Esophagus muscularis mucosa (tissue), 4 donors: Measurements from ENCODE around the gene BCAS3. TPM values are rescaled to one million over a fixed set of nuclear protein-coding genes. Genes with fewer than 3 reads are reported as not detected.

Experiments
- DNase-seq: peaks from one replicate; pipeline ENCODE4 v3.0.0-alpha.2; 2017; ENCODE audit errors: extremely low spot score
- H3K27ac ChIP-seq, 4 donors: fragments of 200-600 bp; sonication (generic); replicated peaks in 1 of 4; 1 replicate in 3 of 4; 2 replicates in 1 of 4; pipeline ENCODE4 v1.5.1; 2016 to 2019; ENCODE audit warnings: mild to moderate bottlenecking in 1 of 4
- H3K27me3 ChIP-seq, 4 donors: fragments of 200-600 bp; sonication (generic); one replicate each; pipeline versions ENCODE4 v1.5.1 to v1.6.0; 2016 to 2019
- H3K36me3 ChIP-seq, 4 donors: fragments of 200-600 bp; sonication (generic); one replicate each; pipeline ENCODE4 v1.5.1; 2016 to 2019
- H3K4me1 ChIP-seq, 4 donors: fragments of 200-600 bp; sonication (generic); one replicate each; pipeline ENCODE4 v1.5.1; 2016 to 2019
- H3K4me3 ChIP-seq, 4 donors: fragments of 200-600 bp; sonication (generic); 1 replicate in 2 of 4; 2 replicates in 2 of 4; pipeline ENCODE4 v1.5.1; 2016 to 2019; ENCODE audit warnings: mild to moderate bottlenecking in 4 of 4, moderate library complexity in 1 of 4
- H3K9me3 ChIP-seq, 4 donors: fragments of 200-600 bp; sonication (generic); 1 replicate in 3 of 4; 2 replicates in 1 of 4; pipeline ENCODE4 v1.5.1; 2016 to 2019
- CTCF ChIP-seq, 3 experiments: fragments of 200-600 bp in 2 of 3; fragments of 450-650 bp in 1 of 3; sonication (generic) in 2 of 3; IDR thresholded peaks; one replicate each; pipeline ENCODE4 v1.5.1; 2017 to 2019; ENCODE audit warnings: antibody characterized with exemption in 3 of 3, mild to moderate bottlenecking in 2 of 3, moderate library complexity in 1 of 3
- EP300 ChIP-seq: sonication (generic); formaldehyde crosslinking; IDR thresholded peaks from one replicate; pipeline ENCODE4 v1.6.1; 2017; ENCODE audit warnings: antibody characterized with exemption
- POLR2A ChIP-seq: fragments of 450-650 bp; IDR thresholded peaks from one replicate; pipeline ENCODE4 v1.6.1; 2017; ENCODE audit warnings: antibody characterized with exemption, moderate library complexity, mild to moderate bottlenecking, low read depth
- POLR2AphosphoS5 ChIP-seq, 2 donors: sonication (generic); formaldehyde crosslinking; IDR thresholded peaks; one replicate each; pipeline ENCODE4 v1.6.1; 2017; ENCODE audit warnings: antibody characterized with exemption in 2 of 2
- WGBS: methylation state at CpG from one replicate; pipeline ENCODE4 v1.1.5; 2018; 5-methylcytosine and 5-hydroxymethylcytosine counted together
- intact Hi-C: fragments of 100-400 bp; cut with DNase I; formaldehyde crosslinking; loops from one replicate; pipeline ENCODE4 v1.15.1; 2023
- total RNA-seq, 4 donors: library from RNA; depleted of rRNA; stranded (reverse); fragments of >200 nt; gene quantifications; one replicate each; pipeline versions ENCODE4 v1.1.0 to v1.2.1, GENCODE V29; 2016

BCAS3 gene
- total RNA-seq, 4 donors from 2014 or later, result 17.4 to 25.7 (median 19.5) TPM

GRCh38 chr17:61379457-61380216 lies 702.0 kb downstream of the BCAS3 start:
- no peaks in the 10 kb centered on the region for H3K9me3 ChIP-seq
- no peak for DNase-seq
- H3K4me1 ChIP-seq, result no peaks in the 10 kb centered on the region
- peaks cover 0 to 4% (median 0%) of the 10 kb centered on the region in 4 donors for H3K36me3 ChIP-seq
- intact Hi-C loops, result loop anchor here (10.0 kb wide), 1 partner anchor 235 kb away; no protein-coding TSS in a partner anchor
- H3K4me3 ChIP-seq, result no peak overlapping the region
- H3K27ac ChIP-seq, result no peak overlapping the region
- TF ChIP-seq POLR2AphosphoS5 (IDR thresholded peaks at IDR 0.05), result no peak
- TF ChIP-seq CTCF (IDR thresholded peaks at IDR 0.05), result no peak
- TF ChIP-seq POLR2A, result no peak
- TF ChIP-seq EP300, result no peak
- 91% methylated on average over 20 of the region's 21 CpGs for WGBS
- H3K27me3 ChIP-seq, result no peaks in the 10 kb centered on the region

GRCh38 chr17:61380217-61380835 lies 702.7 kb downstream of the BCAS3 start:
- Histone ChIP-seq H3K4me3 (no peak overlapping the region), H3K27ac (no peak overlapping the region), H3K27me3 (no peaks in the 10 kb centered on the region), H3K9me3 (no peaks in the 10 kb centered on the region), H3K4me1 (no peaks in the 10 kb centered on the region), H3K36me3 (peaks cover 0 to 4% (median 0%) of the 10 kb centered on the region in 4 donors)
- no peak for DNase-seq
- intact Hi-C loops, result loop anchor here (10.0 kb wide), 1 partner anchor 236 kb away; no protein-coding TSS in a partner anchor
- TF ChIP-seq CTCF (IDR thresholded peaks at IDR 0.05) (no peak), POLR2A (no peak), POLR2AphosphoS5 (IDR thresholded peaks at IDR 0.05) (no peak), EP300 (no peak)
- WGBS, result 87% methylated on average over 10 of the region's 10 CpGs

- TF ChIP-seq CTCF (IDR thresholded peaks at IDR 0.05), result no peak
- intact Hi-C loops, result loop anchor here (10.0 kb wide), 1 partner anchor 236 kb away; no protein-coding TSS in a partner anchor
- H3K9me3 ChIP-seq, result no peaks in the 10 kb centered on the region
- H3K27ac ChIP-seq, result no peak overlapping the region
- H3K36me3 ChIP-seq, result peaks cover 0 to 4% (median 0%) of the 10 kb centered on the region in 4 donors
- WGBS, result 92% methylated on average over 18 of the region's 18 CpGs
- no peak overlapping the region for H3K4me3 ChIP-seq
- H3K4me1 ChIP-seq, result no peaks in the 10 kb centered on the region
- no peaks in the 10 kb centered on the region for H3K27me3 ChIP-seq
- DNase-seq, result no peak
Measured at GRCh38 chr17:61380836-61381525, 703.3 kb downstream of the BCAS3 start.

GRCh38 chr17:61381537-61381936 lies 703.9 kb downstream of the BCAS3 start:
- intact Hi-C loops, result loop anchor here (10.0 kb wide), 1 partner anchor 237 kb away; no protein-coding TSS in a partner anchor
- Histone ChIP-seq H3K27me3 (no peaks in the 10 kb centered on the region), H3K36me3 (no peaks in the 10 kb centered on the region), H3K27ac (no peak overlapping the region), H3K4me1 (no peaks in the 10 kb centered on the region), H3K9me3 (no peaks in the 10 kb centered on the region), H3K4me3 (no peak overlapping the region)
- no peak for TF ChIP-seq EP300
- no peak for TF ChIP-seq POLR2AphosphoS5 (IDR thresholded peaks at IDR 0.05)
- TF ChIP-seq CTCF (IDR thresholded peaks at IDR 0.05), result no peak
- no peak for TF ChIP-seq POLR2A
- DNase-seq, result no peak
- 97% methylated on average over 4 of the region's 5 CpGs for WGBS
